Glomerular endothelial cell (primary cell): ENCODE data around the gene CAPN2. TPM values are rescaled to one million over a fixed set of nuclear protein-coding genes. Genes with fewer than 3 reads are reported as not detected.
"Not testable (repeated sequence)": the region's sequence is repeated elsewhere in the genome, so short reads cannot be mapped to it uniquely, and the experiment has no call there.

Experiments
- DNase-seq: peaks from one replicate; pipeline ENCODE4 v3.0.0-alpha.2; 2011; ENCODE audit warnings: low read depth, low spot score; ENCODE audit errors: extremely low read depth
- total RNA-seq: library from RNA; depleted of rRNA; stranded (reverse); fragments of >200 nt; gene quantifications from 2 replicates; pipeline ENCODE4 v1.2.3, GENCODE V29; 2015

CAPN2 gene
- total RNA-seq, 1 donor from 2014 or later: 277 TPM

- no peak for DNase-seq
Observed at GRCh38 chr1:223780949-223781348, 68.6 kb downstream of the CAPN2 start.

GRCh38 chr1:223783676-223784075 is 71.3 kb downstream of the CAPN2 start:
- no peak for DNase-seq

DNA sequence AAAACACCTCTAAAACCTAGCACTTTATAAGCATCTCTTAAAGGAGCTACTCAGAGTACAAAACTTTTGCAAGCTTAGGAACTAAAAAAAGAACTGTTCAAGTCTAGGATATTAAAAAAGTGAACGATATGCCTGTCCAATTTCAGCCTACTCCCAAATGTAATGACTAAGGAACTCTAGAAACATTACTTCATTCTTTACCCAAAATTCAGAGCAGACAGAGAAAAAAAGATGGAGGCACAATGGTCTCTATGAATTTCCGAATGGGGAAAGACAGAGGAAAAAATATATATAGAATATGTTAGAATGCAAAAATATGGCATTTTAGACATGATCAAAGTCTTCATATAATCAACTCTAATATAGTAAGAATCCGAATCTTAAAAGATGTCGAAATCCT is 72.2 kb downstream of the CAPN2 start:
- DNase-seq: no peak

DNA sequence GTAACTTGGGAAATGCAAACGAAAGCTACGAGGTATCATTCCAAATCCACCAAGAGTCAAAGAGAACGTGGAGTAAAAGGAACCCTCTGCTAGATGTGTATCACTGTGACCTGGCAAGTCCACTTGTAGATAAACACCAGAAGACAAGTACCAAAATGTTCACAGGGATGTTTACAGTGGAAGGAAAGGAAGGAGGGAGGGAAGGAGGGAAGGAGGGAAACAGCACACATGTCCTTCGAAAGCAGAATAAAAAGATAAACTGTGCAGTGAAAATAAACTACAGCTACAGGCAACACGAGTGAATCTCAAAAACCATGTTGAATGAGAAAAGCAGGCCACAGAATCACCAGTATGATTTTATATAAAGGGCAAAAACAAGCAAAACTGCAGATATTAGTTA is 73.5 kb downstream of the CAPN2 start:
- DNase-seq: no peak

- DNase-seq: no peak
Observed at GRCh38 chr1:223788746-223789415, 76.5 kb downstream of the CAPN2 start.

DNA sequence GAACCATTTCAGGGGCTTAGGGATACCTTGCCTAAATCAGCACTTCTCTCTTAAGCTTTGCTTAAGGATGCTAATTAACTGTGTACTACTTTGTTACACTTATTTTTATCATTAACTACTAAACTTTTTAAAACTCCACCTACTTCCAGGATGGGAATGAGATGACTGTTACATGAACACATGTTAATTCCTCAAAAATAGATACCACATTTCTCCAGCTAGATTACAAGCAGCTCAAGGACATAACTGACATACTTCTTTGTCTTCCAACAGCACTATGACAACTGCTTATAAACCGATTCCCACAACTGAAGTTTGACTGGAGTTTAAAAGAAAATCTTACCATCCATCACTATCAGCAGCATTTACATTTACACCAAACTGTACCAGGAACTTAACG is 79.7 kb downstream of the CAPN2 start:
- no peak for DNase-seq

DNA sequence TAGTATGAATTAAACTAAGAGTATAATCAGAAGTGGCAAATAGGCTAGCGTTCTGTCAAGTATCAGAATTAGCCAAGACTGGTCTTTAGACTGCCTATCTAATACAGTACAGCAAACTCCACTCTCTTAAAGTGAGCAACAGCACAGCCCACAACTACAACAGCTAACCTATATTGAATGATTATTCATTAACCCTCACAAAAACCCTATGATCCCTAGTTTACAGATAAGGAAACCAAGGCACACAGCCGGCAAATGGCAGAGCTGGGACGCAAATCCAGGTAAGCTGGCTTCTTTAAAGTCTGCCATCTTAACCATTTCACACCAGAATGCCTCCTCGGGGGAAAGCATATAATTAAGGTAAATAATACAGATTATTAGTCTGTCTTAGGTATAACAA is 81.4 kb downstream of the CAPN2 start:
- no peak for DNase-seq

GRCh38 chr1:223794136-223794880 is 82.0 kb downstream of the CAPN2 start:
- DNase-seq: no peak

- no peak for DNase-seq
Observed at GRCh38 chr1:223796210-223796609, 83.9 kb downstream of the CAPN2 start.

GRCh38 chr1:223802032-223802431 is 89.7 kb downstream of the CAPN2 start:
- DNase-seq: no peak

- no peak for DNase-seq
Observed at GRCh38 chr1:223802602-223803001, 90.3 kb downstream of the CAPN2 start.

DNA sequence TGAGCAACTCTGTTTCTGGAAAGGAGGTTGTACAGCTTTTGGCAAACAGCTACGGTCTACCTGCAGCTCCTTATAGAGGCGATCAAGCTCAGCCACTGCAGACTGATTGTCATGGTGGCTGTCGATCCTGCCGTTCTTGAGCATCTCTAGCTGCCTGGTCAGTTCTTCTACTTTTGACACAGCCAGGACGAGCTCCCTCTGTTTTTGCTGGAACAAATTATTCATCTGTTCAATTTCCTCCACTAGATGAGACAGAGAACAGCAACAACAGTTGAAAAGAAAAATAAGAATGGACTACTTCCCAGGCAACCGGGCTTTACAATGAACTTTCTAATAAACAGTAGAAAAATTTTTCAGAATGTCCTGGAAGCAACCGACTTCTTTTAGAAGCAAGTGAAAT is 90.9 kb downstream of the CAPN2 start:
- no peak for DNase-seq

DNA sequence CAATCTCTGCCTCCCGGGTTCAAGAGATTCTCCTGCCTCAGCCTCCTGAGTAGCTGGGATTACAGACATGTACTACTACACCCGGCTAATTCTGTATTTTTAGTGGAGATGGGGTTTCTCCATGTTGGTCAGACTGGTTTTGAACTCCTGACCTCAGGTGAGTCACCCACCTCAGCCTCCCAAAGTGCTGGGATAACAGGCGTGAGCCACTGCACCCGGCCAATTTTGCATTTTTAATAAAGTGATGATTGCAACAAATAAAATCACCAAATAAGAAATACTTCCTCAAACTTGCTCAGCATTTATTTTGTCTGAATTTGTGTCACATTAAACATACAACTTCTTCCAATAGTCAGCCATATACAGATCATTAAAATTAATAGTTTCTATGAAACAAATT is 97.6 kb downstream of the CAPN2 start:
- DNase-seq: not testable (repeated sequence)

- DNase-seq: no peak
Observed at GRCh38 chr1:223810586-223810985, 98.2 kb downstream of the CAPN2 start.

GRCh38 chr1:223811634-223812101 is 99.3 kb downstream of the CAPN2 start:
- no peak for DNase-seq

- no peak for DNase-seq
Observed at GRCh38 chr1:223813645-223814044, 101.3 kb downstream of the CAPN2 start.

DNA sequence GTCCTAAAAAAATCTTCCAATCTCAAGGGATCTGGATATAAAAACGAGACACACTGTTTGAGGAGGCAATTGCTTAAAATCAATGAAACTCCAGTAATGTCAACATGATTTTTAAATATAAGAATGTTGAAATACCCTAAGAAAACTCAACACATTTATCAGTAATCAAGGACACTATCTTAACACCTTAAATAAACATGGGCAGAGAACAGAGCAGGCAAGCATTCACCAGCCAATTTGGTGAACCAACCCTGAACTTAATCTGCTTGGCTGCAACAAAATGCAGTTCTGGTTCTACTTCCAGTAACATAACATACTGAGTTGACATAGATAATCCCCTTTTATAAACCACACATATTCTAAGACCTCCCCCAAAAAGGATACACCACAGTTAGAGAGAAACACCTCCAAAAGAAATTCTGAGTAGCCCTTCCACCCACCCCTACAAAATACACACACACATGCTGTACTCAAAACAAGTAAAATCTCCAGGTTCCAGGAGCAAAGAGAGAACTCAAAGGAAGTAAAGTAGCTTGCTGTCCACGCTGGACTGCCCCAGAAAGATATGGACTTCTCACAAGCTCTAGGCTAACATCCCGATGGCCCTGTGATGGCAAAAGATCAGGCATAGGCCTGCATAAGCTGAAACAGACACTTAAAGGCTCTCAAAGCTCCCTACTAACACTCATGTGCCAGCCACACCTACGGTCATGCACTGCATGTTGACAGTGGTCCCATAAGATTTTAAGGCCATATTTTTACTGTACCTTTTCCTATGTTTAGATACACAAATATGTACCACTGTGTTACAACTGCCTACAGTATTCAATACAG is 102.9 kb downstream of the CAPN2 start:
- DNase-seq: no peak

DNA sequence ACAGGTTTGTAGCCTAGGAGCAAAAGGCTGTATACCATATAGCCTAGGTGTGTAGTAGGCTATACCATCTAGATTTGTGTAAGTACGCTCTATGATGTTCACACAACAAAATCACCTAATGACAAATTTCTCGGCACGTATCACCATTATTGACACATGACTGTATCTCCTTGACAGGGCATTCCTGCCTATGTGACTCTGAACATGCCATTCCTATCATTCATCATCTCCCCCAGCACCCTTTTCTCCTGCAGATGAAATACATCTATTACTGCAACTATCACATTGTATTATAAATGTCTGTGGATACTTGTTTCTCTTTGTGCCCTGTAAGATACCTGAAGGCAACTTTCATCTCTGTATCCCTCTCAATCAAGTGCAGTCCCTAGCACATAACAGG is 103.5 kb downstream of the CAPN2 start:
- DNase-seq: no peak

GRCh38 chr1:223817265-223817664 is 104.9 kb downstream of the CAPN2 start:
- DNase-seq: not testable (repeated sequence)

DNA sequence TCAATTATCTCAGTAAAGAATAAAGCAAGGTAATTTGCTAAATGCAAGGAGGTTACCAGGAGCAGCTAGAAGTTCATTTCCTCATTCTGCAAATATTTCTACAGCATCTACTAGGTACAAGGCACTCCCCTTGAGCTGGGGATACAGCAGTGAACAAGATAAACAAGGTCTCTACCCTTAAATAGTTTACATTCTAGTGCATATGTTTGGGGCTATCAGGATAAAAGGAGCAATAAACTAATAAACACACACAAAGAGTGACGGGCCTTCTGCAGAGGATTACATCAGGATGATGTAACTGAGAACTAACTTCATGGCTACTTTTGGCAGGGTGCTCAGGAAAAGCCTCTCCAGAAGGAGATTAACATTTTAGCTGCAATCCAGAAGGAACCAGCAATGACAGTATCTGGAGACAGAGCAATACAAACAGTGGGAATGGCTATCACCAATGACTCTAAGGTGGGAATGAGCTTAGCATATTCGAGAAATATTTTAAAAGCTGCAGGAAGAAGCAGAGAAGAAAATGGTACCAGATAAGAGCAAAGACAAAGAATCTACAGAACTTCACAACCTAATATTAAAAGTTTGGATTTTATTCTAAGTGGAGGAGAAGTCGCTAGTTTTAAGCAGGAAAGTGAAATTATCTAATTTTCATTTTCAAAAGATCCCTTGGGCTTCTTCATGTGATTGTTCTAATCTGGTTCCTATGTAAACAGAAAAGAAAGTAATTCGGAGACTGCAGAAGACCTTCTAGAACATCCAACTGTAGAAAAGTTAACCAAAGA is 107.6 kb downstream of the CAPN2 start:
- DNase-seq: no peak

- no peak for DNase-seq
Observed at GRCh38 chr1:223820515-223820858, 108.1 kb downstream of the CAPN2 start.
